GM12892 (cell line): ENCODE measurements around the gene OPCML.

Experiments
- POLR2AphosphoS5 ChIP-seq: IDR thresholded peaks from 2 replicates; pipeline ENCODE4 v1.6.1; 2011; ENCODE audit warnings: low read depth, low read length, control low read depth
- TAF1 ChIP-seq: IDR thresholded peaks from 2 replicates; pipeline ENCODE4 v1.6.1; 2011; ENCODE audit warnings: low read depth, mild to moderate bottlenecking, control low read depth, low read length, borderline replicate concordance

DNA sequence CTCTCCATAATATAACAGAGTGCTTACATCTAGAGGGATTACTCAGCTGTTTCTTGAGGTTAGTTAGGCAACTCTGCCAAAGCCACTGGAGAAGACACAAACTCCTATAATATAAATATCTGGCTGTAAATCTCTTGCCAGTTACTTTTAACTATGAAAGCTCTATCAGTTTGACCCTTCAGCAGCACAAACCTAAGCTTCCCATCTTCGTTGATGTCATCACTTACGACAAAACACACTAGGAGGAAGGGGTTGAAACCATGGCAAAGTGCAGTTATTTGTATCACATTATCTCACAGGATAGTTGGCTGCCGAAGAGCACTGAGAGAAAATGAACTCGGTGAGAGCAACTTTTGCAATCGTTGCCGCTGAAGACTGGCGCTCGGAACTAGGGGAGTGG lies 922.1 kb downstream of the OPCML start:
- TF ChIP-seq POLR2AphosphoS5, result no peak
- no peak for TF ChIP-seq TAF1
